WERI-Rb-1 (cell line): ENCODE results near the gene AP4M1.
"Not testable (repeated sequence)": the region's sequence is repeated elsewhere in the genome, so short reads cannot be mapped to it uniquely, and the experiment has no call there.

Source experiments
- DNase-seq: peaks from one replicate; pipeline ENCODE4 v3.0.0-alpha.2; 2020
- H3K27ac ChIP-seq: fragments of 250-450 bp; sonication (Bioruptor Pico); 2 replicates; pipeline ENCODE4 v1.5.1; 2020; ENCODE audit warnings: mild to moderate bottlenecking, moderate library complexity
- H3K27me3 ChIP-seq: fragments of 250-450 bp; sonication (Bioruptor Pico); 2 replicates; pipeline ENCODE4 v1.5.1; 2021; ENCODE audit warnings: mild to moderate bottlenecking, low read depth, moderate library complexity; ENCODE audit not compliant: insufficient read depth, severe bottlenecking
- H3K36me3 ChIP-seq: fragments of 250-450 bp; sonication (Bioruptor Pico); 2 replicates; pipeline ENCODE4 v1.5.1; 2020; ENCODE audit warnings: mild to moderate bottlenecking, moderate library complexity
- H3K4me3 ChIP-seq: 2 replicates; pipeline ENCODE4 v1.5.1; 2011; ENCODE audit warnings: low read depth, mild to moderate bottlenecking, control low read depth, low read length
- H3K9me3 ChIP-seq: fragments of 250-450 bp; sonication (Bioruptor Pico); 2 replicates; pipeline ENCODE4 v1.5.1; 2021; ENCODE audit warnings: mild to moderate bottlenecking, moderate library complexity; ENCODE audit not compliant: severe bottlenecking
- CTCF ChIP-seq: IDR thresholded peaks from 2 replicates; pipeline ENCODE4 v1.5.1; 2011; ENCODE audit warnings: low read depth, mild to moderate bottlenecking, control low read depth, inconsistent platforms, low read length

AP4M1 gene

GRCh38 chr7:100126931-100127865 lies 25.8 kb downstream of the AP4M1 start, which contains the start of gene MBLAC1:
Gene MBLAC1 (plus strand): TSS chr7:100126967. CDS start chr7:100127396, 429 bp downstream.
- TF ChIP-seq CTCF = no peak
- no peaks in the 10 kb centered on the region for H3K9me3 ChIP-seq
- H3K27me3 ChIP-seq = no peaks in the 10 kb centered on the region
- peaks cover 8% of the 10 kb centered on the region; the same call in 1 of the 2 replicates for H3K36me3 ChIP-seq
- H3K27ac ChIP-seq = peak within 1 kb of the TSS; percentile 91
- peak; percentile 92 for DNase-seq
- H3K4me3 ChIP-seq = peak within 1 kb of the TSS; percentile 95

GRCh38 chr7:100127866-100128636 lies 26.6 kb downstream of the AP4M1 start:
- no peaks in the 10 kb centered on the region for H3K27me3 ChIP-seq
- TF ChIP-seq CTCF = no peak
- peak; percentile 32 for DNase-seq
- H3K27ac ChIP-seq = peak overlapping the region; percentile 91
- peak overlapping the region; percentile 95 for H3K4me3 ChIP-seq
- H3K36me3 ChIP-seq = peaks cover 8% of the 10 kb centered on the region; the same call in 1 of the 2 replicates
- H3K9me3 ChIP-seq = no peaks in the 10 kb centered on the region

GRCh38 chr7:100128637-100128963 lies 27.2 kb downstream of the AP4M1 start:
- Histone ChIP-seq H3K9me3 (no peaks in the 10 kb centered on the region), H3K36me3 (peaks cover 8% of the 10 kb centered on the region; the same call in 1 of the 2 replicates), H3K4me3 (no peak overlapping the region), H3K27me3 (no peaks in the 10 kb centered on the region), H3K27ac (no peak overlapping the region)
- no peak for DNase-seq
- TF ChIP-seq CTCF = no peak

GRCh38 chr7:100130220-100130607 lies 28.8 kb downstream of the AP4M1 start:
- H3K36me3 ChIP-seq, H3K27ac ChIP-seq, H3K4me3 ChIP-seq, DNase-seq, H3K9me3 ChIP-seq, H3K27me3 ChIP-seq: not testable (repeated sequence)

GRCh38 chr7:100130608-100131453 lies 29.4 kb downstream of the AP4M1 start:
- peak; percentile 81 for TF ChIP-seq CTCF
- Histone ChIP-seq H3K4me3 (no peak overlapping the region), H3K27me3 (no peaks in the 10 kb centered on the region), H3K9me3 (no peaks in the 10 kb centered on the region), H3K36me3 (no peaks in the 10 kb centered on the region), H3K27ac (no peak overlapping the region)
- peak; percentile 89 for DNase-seq
